ENCODE data around the gene BLOC1S3.
A peak's percentile ranks its signal among the peaks of the same experiment; 100 is the strongest.

The BLOC1S3 gene

GRCh38 chr19:45178262-45179071 is at the start of gene BLOC1S3:
Gene BLOC1S3 (plus strand): TSS chr19:45178784. CDS start chr19:45179297, 513 bp downstream.
- TF ChIP-seq, protein P1, sequence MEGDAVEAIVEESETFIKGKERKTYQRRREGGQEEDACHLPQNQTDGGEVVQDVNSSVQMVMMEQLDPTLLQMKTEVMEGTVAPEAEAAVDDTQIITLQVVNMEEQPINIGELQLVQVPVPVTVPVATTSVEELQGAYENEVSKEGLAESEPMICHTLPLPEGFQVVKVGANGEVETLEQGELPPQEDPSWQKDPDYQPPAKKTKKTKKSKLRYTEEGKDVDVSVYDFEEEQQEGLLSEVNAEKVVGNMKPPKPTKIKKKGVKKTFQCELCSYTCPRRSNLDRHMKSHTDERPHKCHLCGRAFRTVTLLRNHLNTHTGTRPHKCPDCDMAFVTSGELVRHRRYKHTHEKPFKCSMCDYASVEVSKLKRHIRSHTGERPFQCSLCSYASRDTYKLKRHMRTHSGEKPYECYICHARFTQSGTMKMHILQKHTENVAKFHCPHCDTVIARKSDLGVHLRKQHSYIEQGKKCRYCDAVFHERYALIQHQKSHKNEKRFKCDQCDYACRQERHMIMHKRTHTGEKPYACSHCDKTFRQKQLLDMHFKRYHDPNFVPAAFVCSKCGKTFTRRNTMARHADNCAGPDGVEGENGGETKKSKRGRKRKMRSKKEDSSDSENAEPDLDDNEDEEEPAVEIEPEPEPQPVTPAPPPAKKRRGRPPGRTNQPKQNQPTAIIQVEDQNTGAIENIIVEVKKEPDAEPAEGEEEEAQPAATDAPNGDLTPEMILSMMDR (IDR thresholded peaks at IDR 0.05; ENCODE audit: control insufficient read depth, insufficient read depth, low read depth, low read length, missing control alignments), result peak; percentile 38
- DNase-seq (ENCODE audit: low read depth), result peak; percentile 100
- peak within 1 kb of the TSS; percentile 84 for H3K4me3 ChIP-seq (ENCODE audit: control insufficient read depth, low read depth, low read length)

DNA sequence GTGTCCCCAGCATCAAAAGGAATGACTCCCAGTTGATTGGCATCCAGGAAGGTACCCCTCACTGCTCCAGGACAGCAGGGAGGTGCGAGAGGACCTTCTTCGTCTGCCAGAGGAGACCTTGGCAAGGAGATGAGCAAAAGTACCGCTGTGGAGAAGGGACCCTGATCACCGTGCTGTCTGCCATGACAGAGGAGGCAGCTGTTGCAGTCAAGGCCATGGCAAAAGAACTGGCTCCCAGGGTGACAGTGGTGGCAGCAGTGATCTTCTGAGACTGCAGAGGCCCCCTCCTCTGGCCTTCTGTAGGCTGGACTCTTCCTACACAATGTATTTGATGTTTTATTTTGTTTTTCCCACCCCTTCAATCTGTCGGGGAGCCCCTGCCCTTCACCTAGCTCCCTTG is 49.8 kb upstream of the BLOC1S3 start:
- H3K4me3 ChIP-seq (ENCODE audit: control insufficient read depth, low read depth, low read length), result no peak overlapping the region
- TF ChIP-seq, protein P1 (IDR thresholded peaks at IDR 0.05; ENCODE audit: control insufficient read depth, insufficient read depth, low read depth, low read length, missing control alignments), result no peak
- DNase-seq (ENCODE audit: low read depth), result no peak

GRCh38 chr19:45130236-45130635 is 48.3 kb upstream of the BLOC1S3 start:
- no peak for DNase-seq (ENCODE audit: low read depth)
- TF ChIP-seq, protein P1 (IDR thresholded peaks at IDR 0.05; ENCODE audit: control insufficient read depth, insufficient read depth, low read depth, low read length, missing control alignments), result no peak
- no peak overlapping the region for H3K4me3 ChIP-seq (ENCODE audit: control insufficient read depth, low read depth, low read length)

DNA sequence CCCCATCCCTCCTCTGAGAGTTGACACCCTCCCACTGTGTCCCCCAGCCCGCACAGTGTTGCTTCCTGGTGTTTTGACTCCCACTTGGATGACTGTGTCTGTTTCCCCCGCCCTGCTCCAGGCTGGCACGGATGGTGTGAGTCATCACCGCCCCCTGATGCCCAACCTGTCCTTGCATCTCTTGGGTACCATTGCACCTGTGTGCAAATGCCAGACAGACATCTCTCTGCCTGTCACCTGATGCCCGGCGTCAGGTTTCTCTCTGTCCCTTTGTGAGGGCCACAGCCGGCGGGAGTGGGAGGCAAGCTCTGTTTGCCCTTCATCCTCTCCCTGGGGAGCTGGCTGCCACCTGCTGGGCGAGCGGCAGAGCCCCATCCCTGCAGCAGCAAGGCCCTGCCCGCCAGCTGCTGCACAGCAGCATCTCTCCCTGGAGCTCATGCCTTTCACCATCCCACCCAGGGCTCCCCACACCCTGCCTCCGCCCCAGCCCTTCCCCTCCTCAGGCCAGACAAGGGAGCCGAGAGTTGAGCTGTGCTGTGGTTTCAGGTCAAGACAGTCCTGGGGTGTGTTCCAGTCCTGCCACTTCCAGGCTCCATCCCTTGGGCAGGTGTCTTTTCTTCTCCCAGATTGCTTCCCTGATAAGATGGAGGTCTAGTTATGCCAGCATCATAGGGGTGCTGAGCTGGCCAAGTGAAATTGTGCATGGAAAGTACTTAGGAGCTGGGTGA is 47.5 kb upstream of the BLOC1S3 start:
- H3K4me3 ChIP-seq (ENCODE audit: control insufficient read depth, low read depth, low read length), result no peak overlapping the region
- no peak for DNase-seq (ENCODE audit: low read depth)
- TF ChIP-seq, protein P1 (IDR thresholded peaks at IDR 0.05; ENCODE audit: control insufficient read depth, insufficient read depth, low read depth, low read length, missing control alignments), result no peak

GRCh38 chr19:45133661-45134060 is 44.9 kb upstream of the BLOC1S3 start:
- DNase-seq (ENCODE audit: low read depth), result no peak
- no peak overlapping the region for H3K4me3 ChIP-seq (ENCODE audit: control insufficient read depth, low read depth, low read length)
- TF ChIP-seq, protein P1 (IDR thresholded peaks at IDR 0.05; ENCODE audit: control insufficient read depth, insufficient read depth, low read depth, low read length, missing control alignments), result no peak

DNA sequence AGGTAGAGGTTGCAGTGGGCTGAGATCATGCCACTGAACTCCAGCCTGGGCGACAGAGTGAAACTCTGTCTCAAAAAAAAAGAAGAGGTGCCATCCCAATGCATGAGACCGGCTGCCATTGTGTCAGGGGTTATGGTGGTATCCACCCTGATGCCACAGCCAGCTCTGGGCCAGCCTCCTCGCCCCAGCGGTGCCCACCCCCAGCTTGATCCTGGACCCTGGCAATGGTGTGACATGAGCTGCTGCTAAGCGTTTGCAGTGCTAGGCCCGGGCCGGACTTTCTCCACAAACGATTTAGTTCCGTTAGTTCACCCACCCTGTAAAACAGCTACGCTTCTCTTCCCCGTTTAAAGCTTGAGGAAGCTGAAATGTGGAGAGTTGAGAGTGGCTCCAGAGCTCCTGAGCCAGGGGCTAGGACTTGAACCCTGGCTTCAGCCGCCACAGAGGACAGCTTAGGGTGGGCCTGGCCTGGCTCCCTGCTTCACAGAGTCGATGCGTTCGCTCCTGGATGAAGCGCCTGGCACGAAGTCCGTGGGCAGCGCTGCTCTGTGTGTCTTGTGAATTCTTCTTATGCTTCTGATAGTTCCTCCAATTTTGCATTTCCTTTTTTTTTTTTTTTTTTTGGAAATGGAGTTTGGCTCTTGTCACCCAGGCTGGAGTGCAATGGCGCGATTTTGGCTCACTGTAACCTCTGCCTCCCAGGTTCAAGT is 43.3 kb upstream of the BLOC1S3 start:
- TF ChIP-seq, protein P1 (IDR thresholded peaks at IDR 0.05; ENCODE audit: control insufficient read depth, insufficient read depth, low read depth, low read length, missing control alignments), result no peak
- no peak for DNase-seq (ENCODE audit: low read depth)
- H3K4me3 ChIP-seq (ENCODE audit: control insufficient read depth, low read depth, low read length), result no peak overlapping the region
